Adrenal gland (tissue), 5 donors: ENCODE data around the gene PTPN18.

ENCODE experiments used
- CTCF ChIP-seq, 6 experiments: fragments of 450-650 bp in 4 of 6; fragments of 200-600 bp in 2 of 6; sonication (generic) in 1 of 6; IDR thresholded peaks; 1 replicate in 5 of 6; 2 replicates in 1 of 6; pipeline versions ENCODE4 v1.5.1 to v1.8.0; 2016 to 2021; ENCODE audit warnings: antibody characterized with exemption in 6 of 6, mild to moderate bottlenecking in 2 of 6, moderate library complexity in 1 of 6
- POLR2A ChIP-seq, 2 donors: fragments of 450-650 bp; IDR thresholded peaks; one replicate each; pipeline ENCODE4 v1.6.1; 2017; ENCODE audit warnings: antibody characterized with exemption in 2 of 2, mild to moderate bottlenecking in 2 of 2, moderate library complexity in 1 of 2
- donor health status: DM: no; HTN: no; CAD: no.

GRCh38 chr2:130337735-130338325, 18.0 kb upstream of the PTPN18 start:
- TF ChIP-seq CTCF (IDR thresholded peaks at IDR 0.05) (no peak), POLR2A (IDR thresholded peaks at IDR 0.05) (no peak)
